Gastrocnemius medialis (tissue), 4 donors: ENCODE results near the gene USH2A.

Experiments used
- CTCF ChIP-seq, 5 experiments: fragments of 450-650 bp in 3 of 5; fragments of 200-600 bp in 2 of 5; sonication (generic) in 2 of 5; IDR thresholded peaks in 4 of 5; conservative IDR thresholded peaks in 1 of 5; 1 replicate in 4 of 5; 2 replicates in 1 of 5; pipeline ENCODE4 v1.5.1; 2016 to 2019; ENCODE audit warnings: antibody characterized with exemption in 5 of 5, mild to moderate bottlenecking in 3 of 5, moderate library complexity in 3 of 5
- POLR2A ChIP-seq, 2 donors: fragments of 450-650 bp; IDR thresholded peaks; one replicate each; pipeline ENCODE4 v1.6.1; 2017; ENCODE audit warnings: antibody characterized with exemption in 2 of 2, mild to moderate bottlenecking in 2 of 2, moderate library complexity in 2 of 2

- TF ChIP-seq CTCF (IDR thresholded peaks at IDR 0.05 in 4 of 5, conservative IDR thresholded peaks at IDR 0.05 in 1 of 5) = peak in 2 of 5 experiments; percentile 27 to 54
- TF ChIP-seq POLR2A (IDR thresholded peaks at IDR 0.05) = no peak
Measured at GRCh38 chr1:216221260-216221700, 202.0 kb downstream of the USH2A start.
